Measurements from ENCODE around the gene KANK2. TPM values are rescaled to one million over a fixed set of nuclear protein-coding genes. Genes with fewer than 3 reads are reported as not detected.
"Not testable (repeated sequence)": the region's sequence is repeated elsewhere in the genome, so short reads cannot be mapped to it uniquely, and the experiment has no call there.

The KANK2 gene
- total RNA-seq, 1 experiment from 2014 or later: 98.4 TPM

GRCh38 chr19:11196406-11197287, 698 bp downstream of the KANK2 start:
- H3K4me3 ChIP-seq: peak overlapping the region; percentile 90
- peak; percentile 64 to 67 for DNase-seq
- peaks cover 22% of the 10 kb centered on the region for H3K4me1 ChIP-seq
- H3K36me3 ChIP-seq: peaks cover 18% of the 10 kb centered on the region
- no peaks in the 10 kb centered on the region for H3K27me3 ChIP-seq
- H3K27ac ChIP-seq: peak overlapping the region; percentile 90
- no peaks in the 10 kb centered on the region for H3K9me3 ChIP-seq (replicated peaks)

DNA sequence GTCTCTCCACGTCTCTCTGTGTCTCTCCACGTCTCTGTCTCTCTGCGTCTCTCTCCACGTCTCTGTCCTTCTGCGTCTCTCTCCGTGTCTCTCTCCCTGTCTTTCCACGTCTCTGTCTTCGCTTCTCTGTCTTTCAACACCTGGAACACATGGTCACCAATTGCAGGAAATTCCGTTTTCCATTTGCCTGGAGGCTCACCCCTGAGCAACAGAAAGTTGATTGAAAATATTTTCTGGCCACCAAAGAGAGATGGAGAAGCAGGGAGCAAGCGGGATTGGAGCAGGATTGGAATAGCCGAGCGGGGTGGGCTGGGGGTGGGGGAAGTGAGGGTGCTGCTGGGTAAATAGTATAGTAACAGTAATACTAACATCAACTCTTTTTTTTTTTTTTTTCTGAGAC, 1.7 kb downstream of the KANK2 start:
- Histone ChIP-seq H3K9me3 (replicated peaks) (no peaks in the 10 kb centered on the region), H3K4me1 (peaks cover 26% of the 10 kb centered on the region), H3K27me3 (no peaks in the 10 kb centered on the region), H3K4me3 (no peak overlapping the region), H3K36me3 (peaks cover 21% of the 10 kb centered on the region), H3K27ac (no peak overlapping the region)
- DNase-seq: no peak

DNA sequence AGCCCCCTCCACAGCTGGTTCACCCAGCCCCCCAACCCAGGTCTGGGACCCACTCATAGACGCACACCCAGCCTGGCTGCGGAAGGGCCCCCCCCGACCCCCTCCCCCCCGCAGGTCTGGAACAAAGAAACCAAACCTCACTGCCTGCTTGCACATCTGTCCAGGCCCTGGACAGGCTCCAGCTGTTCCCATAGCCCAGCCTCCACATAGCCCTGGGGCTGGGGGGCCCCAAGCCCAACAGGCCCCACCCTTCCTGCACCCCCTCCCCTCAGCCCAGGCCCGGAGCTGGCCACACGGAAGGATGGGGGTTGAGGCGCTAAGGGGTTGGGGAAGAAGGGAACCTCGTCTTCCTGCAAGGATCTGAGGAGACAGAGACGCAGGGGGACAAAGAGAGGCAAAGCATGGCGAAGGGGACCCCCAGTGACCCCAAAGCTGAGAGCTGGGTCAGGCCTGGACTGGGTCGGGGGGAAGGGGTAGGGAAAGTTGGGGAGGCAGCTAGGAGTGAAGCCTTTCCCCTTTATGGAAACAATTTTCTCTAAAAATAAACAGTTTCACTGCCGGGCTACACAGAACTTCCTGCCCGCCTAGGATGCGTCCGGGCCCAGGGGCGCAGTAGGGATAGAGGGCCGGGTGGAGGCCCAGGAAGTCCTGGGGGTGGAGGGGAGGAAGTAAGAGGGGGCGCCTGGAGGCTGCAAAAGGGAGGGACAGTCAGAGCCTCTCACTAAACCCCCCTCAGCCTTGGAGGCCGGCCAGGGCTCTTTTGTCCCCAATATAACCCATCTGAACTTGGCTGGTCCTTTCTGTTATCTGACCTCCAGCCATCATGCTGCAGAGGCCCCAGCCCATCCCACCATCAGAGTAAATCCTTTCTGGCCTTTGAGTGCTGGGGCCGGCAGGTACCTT, 2.4 kb downstream of the KANK2 start:
- peak; percentile 46 to 68 for DNase-seq
- peak overlapping the region; percentile 46 for H3K27ac ChIP-seq
- H3K4me1 ChIP-seq: peaks cover 33% of the 10 kb centered on the region
- peaks cover 26% of the 10 kb centered on the region for H3K36me3 ChIP-seq
- no peaks in the 10 kb centered on the region for H3K9me3 ChIP-seq (replicated peaks)
- H3K27me3 ChIP-seq: no peaks in the 10 kb centered on the region
- peak overlapping the region; percentile 26 for H3K4me3 ChIP-seq

GRCh38 chr19:11194173-11194572, 3.2 kb downstream of the KANK2 start:
- H3K27me3 ChIP-seq: no peaks in the 10 kb centered on the region
- no peak for DNase-seq
- peaks cover 26% of the 10 kb centered on the region for H3K36me3 ChIP-seq
- peaks cover 34% of the 10 kb centered on the region for H3K4me1 ChIP-seq
- H3K9me3 ChIP-seq (replicated peaks): no peaks in the 10 kb centered on the region
- no peak overlapping the region; the same call in 1 of the 2 replicates for H3K27ac ChIP-seq
- H3K4me3 ChIP-seq: no peak overlapping the region

DNA sequence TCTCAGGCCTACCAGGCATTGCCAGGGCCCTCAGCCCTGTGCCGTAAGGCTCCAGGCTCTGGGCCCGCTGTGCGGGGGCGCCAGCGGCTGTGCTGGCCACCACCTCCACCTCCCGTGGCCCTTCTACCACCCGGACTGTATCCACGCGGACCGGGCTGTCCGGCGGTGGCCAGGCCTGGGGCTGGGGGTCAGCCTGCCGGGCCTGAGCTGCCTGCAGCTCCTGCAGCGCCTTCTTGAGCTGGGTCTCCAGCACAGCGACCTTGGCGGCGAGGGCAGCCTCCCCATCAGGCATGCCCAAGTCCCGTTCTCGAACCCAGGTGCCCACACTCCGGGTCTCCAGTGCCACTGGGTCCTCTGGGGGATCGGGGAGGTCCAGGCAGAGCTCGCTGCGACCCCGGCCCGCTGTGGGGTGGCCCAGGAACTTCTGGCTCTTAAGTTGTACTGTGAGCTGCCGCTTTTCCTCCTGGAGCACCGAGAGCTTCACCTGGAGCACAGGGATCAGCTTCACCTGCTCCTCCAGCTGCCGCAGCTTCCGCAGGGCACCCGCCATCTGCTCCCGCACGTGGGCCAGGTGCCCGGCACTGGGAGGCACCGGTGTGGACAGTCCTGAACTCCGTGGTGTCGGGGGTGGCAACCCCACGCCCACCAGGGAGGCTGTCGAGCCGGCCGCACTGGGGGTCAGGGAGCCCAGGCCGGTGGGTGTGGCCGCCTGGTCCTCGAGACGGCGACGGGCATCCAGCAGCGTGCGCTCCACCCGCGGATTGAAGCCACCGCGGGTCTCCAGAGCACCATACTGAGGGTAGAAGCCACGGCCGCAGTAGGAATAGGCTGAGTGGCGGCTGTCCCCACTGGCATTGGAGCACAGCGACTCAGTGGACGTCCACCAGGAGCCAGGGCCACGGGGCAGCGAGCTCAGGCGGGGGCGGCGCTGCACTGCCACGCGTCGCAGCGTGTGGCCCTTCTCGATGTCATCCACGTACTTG, 4.1 kb downstream of the KANK2 start:
- Histone ChIP-seq H3K27me3 (no peaks in the 10 kb centered on the region), H3K9me3 (replicated peaks) (no peaks in the 10 kb centered on the region), H3K27ac (no peak overlapping the region), H3K4me1 (peaks cover 36% of the 10 kb centered on the region), H3K36me3 (peaks cover 30% of the 10 kb centered on the region), H3K4me3 (no peak overlapping the region)
- DNase-seq: no peak

GRCh38 chr19:11191934-11192333, 5.4 kb downstream of the KANK2 start:
- DNase-seq: no peak
- no peak overlapping the region for H3K4me3 ChIP-seq
- no peaks in the 10 kb centered on the region for H3K9me3 ChIP-seq (replicated peaks)
- peak overlapping the region; percentile 40 for H3K27ac ChIP-seq
- no peaks in the 10 kb centered on the region for H3K27me3 ChIP-seq
- H3K4me1 ChIP-seq: peaks cover 36% of the 10 kb centered on the region
- peaks cover 40% of the 10 kb centered on the region for H3K36me3 ChIP-seq

DNA sequence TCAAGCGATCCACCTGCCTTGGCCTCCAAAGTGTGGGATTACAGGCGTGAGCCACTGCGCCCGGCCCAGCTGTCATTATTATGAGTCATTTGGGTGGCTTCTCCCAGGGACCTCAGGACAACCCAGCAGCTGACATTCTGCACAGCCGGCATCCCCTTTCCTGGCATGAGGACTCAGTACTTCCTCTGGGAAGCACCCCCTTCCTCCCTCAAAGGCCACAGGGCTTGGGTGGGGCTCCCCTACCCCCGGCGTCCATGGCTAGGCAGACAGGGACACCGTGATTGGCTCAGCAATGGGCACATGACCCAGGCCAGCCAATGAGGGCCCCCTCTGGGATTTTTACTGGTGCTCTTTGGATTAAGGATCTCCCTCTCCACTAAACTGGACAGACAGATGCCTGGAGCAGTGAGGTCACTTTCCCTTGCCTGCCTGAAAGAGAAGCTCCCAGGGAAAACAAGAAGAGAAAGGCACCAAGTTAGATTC, 6.0 kb downstream of the KANK2 start:
- H3K36me3 ChIP-seq: peaks cover 46% of the 10 kb centered on the region
- H3K27ac ChIP-seq: peak overlapping the region; percentile 40
- peak; percentile 99 for DNase-seq
- H3K9me3 ChIP-seq (replicated peaks): no peaks in the 10 kb centered on the region
- no peak overlapping the region for H3K4me3 ChIP-seq
- H3K4me1 ChIP-seq: peaks cover 36% of the 10 kb centered on the region
- no peaks in the 10 kb centered on the region for H3K27me3 ChIP-seq

GRCh38 chr19:11190501-11190900, 6.8 kb downstream of the KANK2 start:
- no peak for DNase-seq
- 0 out of 2 replicates have a peak overlapping the region, but pooled peaks have one; percentile 0 for H3K27ac ChIP-seq
- H3K9me3 ChIP-seq (replicated peaks): no peaks in the 10 kb centered on the region
- no peak overlapping the region for H3K4me3 ChIP-seq
- no peaks in the 10 kb centered on the region for H3K27me3 ChIP-seq
- H3K4me1 ChIP-seq: peaks cover 34% of the 10 kb centered on the region
- peaks cover 54% of the 10 kb centered on the region for H3K36me3 ChIP-seq

DNA sequence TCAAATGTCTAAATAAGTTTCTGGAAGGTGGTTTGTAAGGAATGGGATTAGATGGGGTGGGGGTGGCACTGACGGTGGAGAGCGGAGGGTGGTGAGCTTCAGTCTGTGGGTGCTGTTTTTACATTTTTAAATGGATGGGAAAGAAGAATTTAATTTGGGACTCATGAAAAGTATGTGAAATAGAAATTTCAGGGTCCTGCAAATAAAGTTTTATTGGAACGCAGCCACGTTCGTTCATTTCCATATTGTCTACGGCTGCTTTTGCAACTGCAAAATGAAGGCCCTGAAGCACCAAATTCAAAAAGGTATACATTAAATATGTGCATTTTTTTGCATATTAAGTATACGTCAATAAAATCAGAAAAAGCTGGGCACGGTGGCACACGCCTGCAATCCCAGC, 9.9 kb downstream of the KANK2 start:
- peaks cover 20% of the 10 kb centered on the region for H3K4me1 ChIP-seq

DNA sequence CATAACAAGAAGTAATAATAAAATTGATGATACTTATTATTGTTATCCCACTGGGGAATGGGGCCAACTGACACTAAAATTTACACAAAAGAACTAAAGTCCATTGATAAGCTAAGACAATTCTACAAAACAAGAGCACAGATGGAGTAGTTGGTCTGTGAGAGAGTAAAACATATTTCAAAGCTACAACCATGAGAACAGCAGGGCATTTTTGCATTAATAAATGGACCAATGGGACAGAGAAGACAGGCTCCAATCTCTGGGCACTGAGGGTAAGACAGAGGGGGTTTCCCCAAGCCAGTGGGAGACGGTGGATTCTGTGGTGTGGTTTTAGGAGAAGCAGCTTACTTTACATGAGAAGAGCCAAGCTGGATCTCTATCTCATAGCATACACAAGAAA, 14.4 kb downstream of the KANK2 start:
- H3K36me3 ChIP-seq: peaks cover 64% of the 10 kb centered on the region
- H3K27me3 ChIP-seq: no peaks in the 10 kb centered on the region
- no peak overlapping the region for H3K27ac ChIP-seq
- no peaks in the 10 kb centered on the region for H3K9me3 ChIP-seq (replicated peaks)
- DNase-seq: no peak
- no peak overlapping the region for H3K4me3 ChIP-seq
- H3K4me1 ChIP-seq: no peaks in the 10 kb centered on the region

More for the DNA sequence above, 9.9 kb downstream of the KANK2 start:
- Histone ChIP-seq H3K27ac (no peak overlapping the region), H3K36me3 (peaks cover 58% of the 10 kb centered on the region), H3K4me3 (no peak overlapping the region), H3K9me3 (replicated peaks) (no peaks in the 10 kb centered on the region), H3K27me3 (no peaks in the 10 kb centered on the region)
- no peak for DNase-seq

- Histone ChIP-seq H3K4me3 (no peak overlapping the region), H3K4me1 (no peaks in the 10 kb centered on the region), H3K27ac (no peak overlapping the region), H3K27me3 (no peaks in the 10 kb centered on the region), H3K36me3 (peaks cover 61% of the 10 kb centered on the region), H3K9me3 (replicated peaks) (no peaks in the 10 kb centered on the region)
- DNase-seq: no peak
These were observed 15.9 kb downstream of the KANK2 start for GRCh38 chr19:11181488-11181887.

DNA sequence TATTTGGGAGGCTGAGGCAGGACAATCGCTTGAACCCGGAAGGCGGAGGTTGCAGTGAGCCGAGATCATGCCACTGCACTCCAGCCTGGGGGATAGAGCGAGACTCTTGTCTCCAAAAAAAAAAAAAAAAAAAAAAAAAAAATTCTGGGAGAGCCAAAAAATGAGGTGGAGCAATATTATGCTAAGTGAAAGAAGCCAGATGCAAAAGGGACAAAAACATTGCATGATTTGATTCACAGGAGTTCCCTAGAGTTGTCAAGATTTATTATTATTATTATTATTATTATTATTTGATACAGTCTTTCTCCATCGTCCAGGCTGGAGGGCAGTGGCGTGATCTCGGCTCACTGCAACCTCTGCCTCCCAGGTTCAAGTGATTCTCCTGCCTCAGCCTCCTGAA, 16.4 kb downstream of the KANK2 start:
- DNase-seq; H3K9me3 ChIP-seq (replicated peaks); H3K27me3 ChIP-seq; H3K4me3 ChIP-seq; H3K4me1 ChIP-seq; H3K27ac ChIP-seq: not testable (repeated sequence)
- peaks cover 60% of the 10 kb centered on the region for H3K36me3 ChIP-seq

DNA sequence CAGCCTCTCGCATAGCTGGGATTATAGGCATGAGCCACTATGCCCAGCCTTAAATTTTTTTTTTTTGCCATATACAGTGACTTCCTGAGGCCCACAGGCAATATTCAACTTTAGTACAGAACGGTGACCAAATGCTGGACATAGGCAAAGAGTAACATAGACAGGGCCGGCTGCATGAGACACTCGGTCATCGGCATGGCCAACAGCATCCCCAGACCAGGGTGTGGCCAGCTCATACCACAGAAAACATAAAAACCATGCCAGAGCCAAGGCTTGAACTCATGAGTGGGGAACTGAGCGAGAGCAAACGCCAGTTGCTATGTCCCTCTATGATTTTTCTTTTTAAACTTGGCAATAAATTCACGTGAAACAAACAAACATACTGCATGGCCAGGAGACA, 17.0 kb downstream of the KANK2 start:
- Histone ChIP-seq H3K27ac (no peak overlapping the region), H3K9me3 (replicated peaks) (no peaks in the 10 kb centered on the region), H3K4me3 (no peak overlapping the region), H3K4me1 (no peaks in the 10 kb centered on the region), H3K27me3 (no peaks in the 10 kb centered on the region), H3K36me3 (peaks cover 56% of the 10 kb centered on the region)
- DNase-seq: no peak

- Histone ChIP-seq H3K27ac (no peak overlapping the region), H3K9me3 (replicated peaks) (no peaks in the 10 kb centered on the region), H3K36me3 (peaks cover 55% of the 10 kb centered on the region), H3K4me1 (no peaks in the 10 kb centered on the region), H3K27me3 (no peaks in the 10 kb centered on the region), H3K4me3 (no peak overlapping the region)
- DNase-seq: no peak
These were observed 17.5 kb downstream of the KANK2 start for GRCh38 chr19:11179716-11180297.
